Stimulated activated CD4-positive, alpha-beta T cell treated with anti-CD3 and anti-CD28 coated beads, Interleukin-1b, Interleukin-23, amount 100 ng/mL, for 24 hours (primary cell): ENCODE measurements around the gene PDE6D.
"Not testable (repeated sequence)": the region's sequence is repeated elsewhere in the genome, so short reads cannot be mapped to it uniquely, and the experiment has no call there.

ENCODE experiments used
- DNase-seq, 4 experiments: peaks; one replicate each; pipeline ENCODE4 v3.0.0-alpha.2; 2020; ENCODE audit warnings: low read depth in 4 of 4, low spot score in 1 of 4

The PDE6D gene

DNA sequence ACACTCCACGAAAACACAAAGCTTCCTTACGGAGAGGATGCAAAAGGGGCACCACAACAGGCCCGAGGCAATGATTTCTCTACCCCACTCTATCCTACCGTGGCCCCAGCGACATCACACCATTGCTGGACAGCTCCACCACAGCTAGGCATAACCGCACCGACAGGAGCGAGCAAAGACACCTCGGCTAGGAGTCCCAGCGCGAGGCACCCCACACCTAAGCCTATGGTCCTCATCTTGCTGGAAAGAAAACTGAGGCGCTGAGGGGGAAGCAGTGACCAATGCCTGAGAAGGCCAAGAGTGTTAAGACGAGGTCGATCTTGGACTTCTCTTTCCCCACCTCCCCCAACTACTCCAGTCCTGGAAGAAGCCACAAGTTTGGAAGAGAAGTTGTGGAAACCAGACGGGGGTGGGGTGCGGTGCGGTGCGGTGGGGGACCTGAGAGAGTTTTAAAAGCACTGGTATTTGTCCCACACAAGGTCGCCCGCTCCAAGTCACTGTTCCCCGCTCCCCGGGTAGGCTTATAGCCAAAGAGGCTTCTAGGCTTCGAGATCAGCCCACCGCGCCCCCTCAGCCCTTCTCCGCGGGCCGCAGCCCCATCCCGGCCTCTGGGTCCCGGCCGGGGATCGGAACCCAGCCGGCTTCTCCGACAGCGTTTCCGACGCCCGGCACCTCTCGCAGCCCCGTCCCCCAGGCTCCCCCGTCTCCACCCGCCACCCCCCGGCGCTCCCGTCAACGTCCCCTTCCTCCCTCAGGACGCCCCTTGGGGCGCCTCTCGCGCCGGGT lies 766 bp downstream of the PDE6D start:
- DNase-seq, result no peak

DNA sequence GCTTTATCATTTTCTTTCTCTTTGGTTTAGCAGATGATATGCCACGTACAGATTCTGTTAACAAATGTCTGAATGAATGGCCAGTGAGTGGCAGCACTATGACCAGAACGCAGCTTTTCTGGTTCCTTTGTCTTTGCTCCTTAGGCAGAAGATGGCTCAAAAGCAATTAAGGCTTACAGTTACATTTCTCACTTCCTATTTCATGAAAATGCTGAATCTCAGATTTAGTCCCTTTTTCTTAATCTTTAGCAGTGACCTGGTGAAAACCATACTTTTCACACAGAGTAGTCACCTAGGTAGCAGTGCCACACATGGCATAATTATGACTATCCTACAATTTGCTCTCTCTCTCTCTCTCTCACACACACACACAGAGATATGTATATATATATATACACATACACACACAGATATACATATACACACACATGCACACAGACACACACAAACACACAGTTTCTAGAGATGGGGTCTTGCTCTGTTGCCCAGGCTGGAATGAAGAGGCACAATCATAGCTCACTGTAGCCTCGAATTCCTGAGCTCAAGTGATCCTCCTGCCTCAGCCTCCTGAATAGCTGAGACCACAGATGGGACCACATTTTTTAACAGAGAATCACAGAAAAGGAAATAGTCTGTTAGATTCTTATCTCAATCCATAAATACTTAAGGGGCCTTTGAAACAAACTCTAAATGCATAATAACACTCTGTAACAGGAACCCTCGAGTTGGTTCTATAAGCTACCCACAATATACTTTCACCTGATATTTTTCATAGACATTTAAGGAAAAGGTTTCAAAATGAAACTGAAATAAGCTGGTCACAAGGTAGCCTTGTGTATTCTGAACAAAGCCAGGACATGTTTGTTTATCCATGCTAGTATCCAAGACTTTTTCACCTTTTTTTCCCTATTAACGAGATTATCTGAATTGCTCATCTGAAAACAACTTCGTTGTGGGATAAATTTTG lies 11.6 kb downstream of the PDE6D start:
- no peak for DNase-seq

- DNase-seq, result no peak
Observed at GRCh38 chr2:231765496-231765929, 15.6 kb downstream of the PDE6D start.

DNA sequence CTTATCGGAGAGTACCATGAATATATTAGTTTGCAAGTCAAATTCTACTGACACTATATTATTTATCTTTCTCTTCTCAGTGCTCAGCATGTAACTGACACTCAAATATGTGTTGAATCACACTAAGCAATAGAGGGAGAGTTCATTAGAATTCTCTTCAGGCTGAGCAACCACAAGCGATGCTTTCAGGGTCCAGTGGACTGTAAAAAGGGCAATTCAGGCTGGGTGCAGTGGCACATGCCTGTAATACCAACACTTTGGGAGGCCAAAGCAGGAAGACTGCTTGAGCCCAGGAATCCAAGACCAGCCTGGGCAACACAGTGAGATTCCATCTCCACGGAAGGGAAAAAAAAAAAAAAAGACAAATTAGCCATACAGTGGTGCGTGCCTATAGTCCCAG lies 16.3 kb downstream of the PDE6D start:
- no peak for DNase-seq

- DNase-seq, result no peak
Observed at GRCh38 chr2:231764124-231764523, 17.0 kb downstream of the PDE6D start.

- no peak for DNase-seq
Observed at GRCh38 chr2:231761735-231762134, 19.3 kb downstream of the PDE6D start.

DNA sequence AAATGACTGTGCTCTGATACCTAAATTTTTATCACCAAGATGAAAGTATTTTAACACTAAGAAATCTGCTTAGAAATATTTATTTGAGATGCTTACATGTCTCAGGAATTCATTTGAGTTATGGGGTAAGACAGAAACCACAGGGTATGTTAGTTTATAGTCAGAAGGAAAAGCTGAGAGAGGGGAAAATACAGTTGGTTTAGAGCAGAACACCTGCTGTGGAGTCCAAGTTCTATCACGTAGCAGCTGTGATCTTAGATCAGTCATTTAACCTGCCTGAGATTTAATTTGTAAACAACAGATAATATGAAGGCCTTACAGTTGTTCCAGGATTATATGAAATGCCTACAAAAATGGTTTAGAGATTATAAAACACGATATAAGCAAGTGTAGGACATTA lies 29.0 kb downstream of the PDE6D start:
- DNase-seq, result no peak

- DNase-seq, result no peak
Observed at GRCh38 chr2:231751042-231751815, 29.9 kb downstream of the PDE6D start.

DNA sequence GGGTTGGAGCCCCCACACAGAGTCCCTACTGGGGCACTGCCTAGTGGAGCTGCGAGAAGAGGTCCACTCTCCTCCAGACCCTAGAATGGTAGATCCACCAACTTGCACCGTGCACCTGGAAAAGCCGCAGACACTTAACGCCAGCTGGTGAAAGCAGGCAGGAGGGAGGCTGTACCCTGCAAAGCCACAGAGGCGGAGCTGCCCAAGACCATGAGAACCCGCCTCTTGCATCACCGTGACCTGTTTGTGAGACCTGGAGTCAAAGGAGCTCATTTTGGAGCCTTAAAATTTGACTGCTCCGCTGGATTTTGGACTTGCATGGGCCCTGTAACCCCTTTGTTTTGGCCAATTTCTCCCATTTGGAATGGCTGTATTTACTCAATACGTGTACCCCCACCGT lies 32.1 kb downstream of the PDE6D start:
- DNase-seq, result not testable (repeated sequence)

DNA sequence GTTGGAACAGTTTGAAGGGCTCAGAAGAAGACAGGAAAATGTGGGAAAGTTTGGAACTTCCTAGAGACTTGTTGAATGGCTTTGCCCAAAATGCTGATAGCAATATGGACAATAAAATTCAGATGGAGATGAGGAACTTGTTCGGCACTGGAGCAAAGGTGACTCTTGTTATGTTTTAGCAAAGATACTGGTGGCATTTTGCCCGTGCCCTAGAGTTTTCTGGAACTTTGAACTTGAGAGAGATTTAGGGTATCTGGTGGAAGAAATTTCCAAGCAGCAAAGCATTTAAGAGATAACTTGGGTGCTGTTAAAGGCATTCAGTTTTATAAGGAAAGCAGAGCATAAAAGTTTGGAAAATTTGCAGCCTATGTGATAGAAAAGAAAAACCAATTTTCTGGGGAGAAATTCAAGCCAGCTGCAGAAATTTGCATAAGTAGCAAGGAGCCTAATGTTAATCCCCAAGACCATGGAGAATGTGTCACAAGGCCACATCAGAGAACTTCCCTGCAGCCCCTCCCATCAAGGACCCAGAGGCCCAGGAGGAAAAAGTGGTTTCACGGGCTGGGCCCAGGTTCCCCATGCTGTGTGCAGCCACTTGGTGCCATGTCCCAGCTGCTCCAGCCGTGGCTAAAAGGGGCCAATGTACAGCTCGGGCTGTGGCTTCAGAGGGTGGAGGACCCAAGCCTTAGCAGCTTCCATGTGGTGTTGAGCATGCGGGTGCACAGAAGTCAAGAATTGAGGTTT lies 32.8 kb downstream of the PDE6D start:
- not testable (repeated sequence) for DNase-seq

- no peak for DNase-seq
Observed at GRCh38 chr2:231745303-231746038, 35.6 kb downstream of the PDE6D start.

GRCh38 chr2:231743376-231744116 lies 37.5 kb downstream of the PDE6D start:
- no peak for DNase-seq

DNA sequence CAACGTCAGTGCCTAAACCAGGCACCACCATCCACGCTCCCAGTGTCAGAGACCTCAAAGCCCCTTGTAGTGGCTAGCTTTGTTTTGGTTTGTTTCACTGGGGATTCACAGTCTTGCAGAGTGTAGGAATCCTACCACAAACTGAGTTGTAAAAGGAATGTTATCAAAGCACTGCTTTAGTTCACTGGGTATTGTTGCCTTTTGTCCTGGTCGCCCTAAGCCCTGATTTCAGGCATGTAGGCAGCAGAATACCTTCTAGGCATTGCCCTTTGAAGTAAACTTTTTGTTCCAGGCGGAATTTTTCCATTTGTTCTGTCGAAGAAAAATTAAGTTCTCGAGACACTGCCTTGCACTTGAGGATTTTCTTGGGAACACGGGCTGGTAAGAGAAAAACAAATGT lies 43.3 kb downstream of the PDE6D start:
- DNase-seq, result no peak

- no peak for DNase-seq
Observed at GRCh38 chr2:231732604-231733003, 48.5 kb downstream of the PDE6D start.

GRCh38 chr2:231727621-231728020 lies 53.5 kb downstream of the PDE6D start:
- DNase-seq, result no peak

- DNase-seq, result no peak
Observed at GRCh38 chr2:231726276-231726675, 54.8 kb downstream of the PDE6D start.

DNA sequence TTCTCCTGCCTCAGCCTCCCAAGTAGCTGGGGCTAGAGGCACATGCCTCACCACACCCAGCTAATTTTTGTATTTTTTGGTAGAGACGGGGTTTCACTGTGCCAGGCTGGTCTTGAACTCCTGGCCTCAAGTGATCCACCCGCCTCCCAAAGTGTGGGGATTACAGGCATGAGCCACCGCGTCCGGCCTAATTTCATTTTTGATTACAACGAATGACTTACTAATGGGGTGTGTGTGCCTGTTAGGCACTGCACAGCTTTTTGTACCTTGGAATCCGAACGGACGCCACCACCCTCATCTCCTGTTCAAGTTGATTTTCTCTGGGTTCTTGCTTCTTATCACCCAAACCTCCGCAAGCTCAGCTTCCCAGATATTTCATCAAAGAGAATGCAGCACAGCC lies 55.6 kb downstream of the PDE6D start:
- DNase-seq, result no peak

DNA sequence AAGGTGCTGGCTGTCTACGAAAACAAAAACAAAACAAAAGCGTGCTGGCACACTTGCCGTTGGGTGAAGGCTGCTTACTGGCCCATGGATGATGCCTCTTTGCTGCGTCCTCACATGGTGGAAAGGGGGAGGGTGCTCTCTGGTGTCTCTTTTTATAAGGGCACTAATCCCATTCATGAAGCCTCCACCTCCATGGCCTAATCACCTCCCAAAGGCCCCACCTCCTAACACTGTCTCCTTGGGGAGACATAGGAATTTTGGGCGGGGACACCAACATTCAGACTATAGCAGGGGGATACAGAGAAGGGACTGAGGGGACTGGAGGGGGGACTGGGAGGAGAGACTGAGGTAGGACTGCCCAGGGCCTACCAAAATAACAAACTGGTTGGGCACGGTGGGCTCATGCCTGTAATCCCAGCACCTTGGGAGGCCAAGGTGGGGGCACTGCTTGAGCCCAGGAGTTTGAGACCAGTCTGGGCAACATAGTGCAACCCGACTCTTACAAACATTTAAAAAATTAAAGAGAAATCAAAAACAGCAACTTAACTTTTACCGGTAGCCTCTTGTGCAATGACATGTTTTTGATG lies 58.3 kb downstream of the PDE6D start:
- no peak for DNase-seq
